GM12864 (cell line): ENCODE data around the gene THSD4.

Source experiments
- DNase-seq: peaks from one replicate; pipeline ENCODE4 v3.0.0-alpha.2; 2011; ENCODE audit warnings: low read depth
- H3K4me3 ChIP-seq: 2 replicates; pipeline ENCODE4 v1.5.1; 2011; ENCODE audit warnings: mild to moderate bottlenecking, low read depth, low read length, control low read depth
- TF ChIP-seq, protein P1 (sequence below): IDR thresholded peaks from 2 replicates; pipeline ENCODE4 v1.5.1; 2011; ENCODE audit warnings: low read depth, mild to moderate bottlenecking, moderate library complexity, low read length, control low read depth, inconsistent platforms; ENCODE audit errors: missing control alignments

The THSD4 gene

DNA sequence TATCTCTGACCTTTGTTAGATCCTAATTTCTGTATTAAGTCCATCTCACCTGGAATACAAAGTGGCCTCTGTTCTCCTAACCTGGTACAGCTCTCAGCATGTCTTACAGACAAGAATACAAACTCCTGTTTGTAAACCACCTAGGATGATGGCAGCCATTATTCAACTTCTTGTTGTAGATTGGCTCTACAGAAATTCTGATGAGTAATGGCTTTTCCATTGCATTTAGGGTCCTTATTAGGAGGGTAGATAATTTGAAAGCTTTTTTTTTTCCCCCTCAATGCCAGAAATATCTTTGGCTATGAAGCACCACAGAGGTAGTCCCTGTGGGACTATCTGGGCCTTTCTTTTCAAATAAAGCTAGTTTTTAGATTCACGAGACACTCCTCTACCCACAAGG lies 704.9 kb downstream of the THSD4 start:
- TF ChIP-seq, protein P1, sequence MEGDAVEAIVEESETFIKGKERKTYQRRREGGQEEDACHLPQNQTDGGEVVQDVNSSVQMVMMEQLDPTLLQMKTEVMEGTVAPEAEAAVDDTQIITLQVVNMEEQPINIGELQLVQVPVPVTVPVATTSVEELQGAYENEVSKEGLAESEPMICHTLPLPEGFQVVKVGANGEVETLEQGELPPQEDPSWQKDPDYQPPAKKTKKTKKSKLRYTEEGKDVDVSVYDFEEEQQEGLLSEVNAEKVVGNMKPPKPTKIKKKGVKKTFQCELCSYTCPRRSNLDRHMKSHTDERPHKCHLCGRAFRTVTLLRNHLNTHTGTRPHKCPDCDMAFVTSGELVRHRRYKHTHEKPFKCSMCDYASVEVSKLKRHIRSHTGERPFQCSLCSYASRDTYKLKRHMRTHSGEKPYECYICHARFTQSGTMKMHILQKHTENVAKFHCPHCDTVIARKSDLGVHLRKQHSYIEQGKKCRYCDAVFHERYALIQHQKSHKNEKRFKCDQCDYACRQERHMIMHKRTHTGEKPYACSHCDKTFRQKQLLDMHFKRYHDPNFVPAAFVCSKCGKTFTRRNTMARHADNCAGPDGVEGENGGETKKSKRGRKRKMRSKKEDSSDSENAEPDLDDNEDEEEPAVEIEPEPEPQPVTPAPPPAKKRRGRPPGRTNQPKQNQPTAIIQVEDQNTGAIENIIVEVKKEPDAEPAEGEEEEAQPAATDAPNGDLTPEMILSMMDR, result no peak
- H3K4me3 ChIP-seq, result no peak overlapping the region
- no peak for DNase-seq

DNA sequence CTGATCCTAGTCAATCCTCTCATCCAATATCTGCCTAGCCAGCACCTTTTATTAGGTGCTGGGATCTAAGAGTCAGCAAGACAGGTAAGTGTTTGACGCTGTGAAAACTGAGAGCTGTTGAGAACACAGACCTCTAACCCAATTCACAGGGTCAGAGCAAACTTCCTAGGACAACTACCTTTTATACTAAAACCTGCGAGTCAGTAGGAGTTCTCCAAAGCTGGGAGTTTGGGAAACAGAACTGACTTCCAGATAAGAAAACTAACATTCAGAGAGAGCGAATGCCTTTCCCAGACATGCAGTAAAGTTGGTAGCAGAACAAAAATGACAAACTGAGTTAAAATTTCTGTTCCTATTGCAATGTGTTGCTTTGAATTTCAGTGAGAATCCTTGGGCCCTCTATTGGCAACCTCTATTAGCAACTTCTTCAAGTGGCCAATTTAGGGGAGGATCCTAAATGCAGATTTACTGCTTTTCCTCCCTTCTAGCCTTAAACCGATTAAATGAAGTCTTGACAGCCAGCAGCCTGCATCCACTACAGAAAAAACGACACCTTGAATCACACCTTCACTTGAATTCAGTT lies 706.4 kb downstream of the THSD4 start:
- TF ChIP-seq, protein P1, result no peak
- no peak for DNase-seq
- no peak overlapping the region for H3K4me3 ChIP-seq

DNA sequence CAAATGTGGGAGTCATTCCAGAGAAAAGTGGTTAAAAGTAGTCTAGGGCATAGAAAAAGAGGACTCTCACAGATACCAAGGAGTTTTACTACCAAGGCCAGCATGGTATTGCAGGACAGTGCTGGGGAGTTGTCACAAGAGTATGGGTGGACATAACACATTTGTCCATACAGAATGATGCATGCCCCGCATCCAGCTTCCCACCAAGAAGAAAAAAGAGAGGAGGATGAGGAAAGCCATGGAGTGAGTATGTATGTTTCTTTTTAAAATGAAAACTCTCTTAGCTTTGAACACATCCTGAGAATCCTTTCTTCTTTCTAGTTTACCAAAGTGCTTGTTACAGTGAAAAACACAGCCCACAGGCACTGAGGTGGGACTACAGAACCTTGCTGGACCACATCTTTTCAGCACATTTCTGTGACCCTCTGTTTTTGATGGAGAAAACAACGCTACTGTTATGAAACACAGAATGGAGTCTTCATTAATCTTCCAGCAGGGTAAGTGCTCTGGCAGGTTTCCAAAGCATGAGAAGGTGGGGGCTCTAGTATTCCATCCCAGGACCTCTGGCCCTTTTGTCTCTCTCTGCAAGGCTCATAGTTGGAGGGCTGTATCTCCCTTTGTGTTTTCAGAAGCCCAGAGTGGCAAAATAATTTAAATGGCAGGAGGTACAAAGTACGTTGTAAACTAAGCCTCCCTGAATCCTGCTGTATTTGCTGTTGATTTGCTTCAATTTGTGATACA lies 707.8 kb downstream of the THSD4 start:
- no peak for DNase-seq
- TF ChIP-seq, protein P1, result no peak
- no peak overlapping the region for H3K4me3 ChIP-seq

DNA sequence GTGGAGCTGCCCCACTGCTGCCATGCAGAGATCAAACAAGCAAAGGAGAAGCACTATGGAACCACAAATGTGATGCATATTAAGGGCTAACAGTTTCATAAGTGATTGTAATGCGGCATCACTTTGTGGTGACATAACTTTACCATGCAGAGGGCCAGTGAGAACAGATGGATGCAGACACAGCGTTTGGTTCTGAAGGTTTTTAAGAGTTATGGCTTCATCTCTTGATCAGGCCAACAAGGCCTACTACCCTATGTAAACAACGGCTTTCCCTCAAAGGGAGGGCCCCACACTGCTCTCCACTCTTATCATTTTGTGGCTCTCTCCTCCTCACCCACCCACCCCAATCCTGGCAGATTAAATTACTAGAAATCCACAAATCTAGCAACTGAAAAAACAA lies 708.5 kb downstream of the THSD4 start:
- DNase-seq, result no peak
- H3K4me3 ChIP-seq, result no peak overlapping the region
- TF ChIP-seq, protein P1, result no peak

DNA sequence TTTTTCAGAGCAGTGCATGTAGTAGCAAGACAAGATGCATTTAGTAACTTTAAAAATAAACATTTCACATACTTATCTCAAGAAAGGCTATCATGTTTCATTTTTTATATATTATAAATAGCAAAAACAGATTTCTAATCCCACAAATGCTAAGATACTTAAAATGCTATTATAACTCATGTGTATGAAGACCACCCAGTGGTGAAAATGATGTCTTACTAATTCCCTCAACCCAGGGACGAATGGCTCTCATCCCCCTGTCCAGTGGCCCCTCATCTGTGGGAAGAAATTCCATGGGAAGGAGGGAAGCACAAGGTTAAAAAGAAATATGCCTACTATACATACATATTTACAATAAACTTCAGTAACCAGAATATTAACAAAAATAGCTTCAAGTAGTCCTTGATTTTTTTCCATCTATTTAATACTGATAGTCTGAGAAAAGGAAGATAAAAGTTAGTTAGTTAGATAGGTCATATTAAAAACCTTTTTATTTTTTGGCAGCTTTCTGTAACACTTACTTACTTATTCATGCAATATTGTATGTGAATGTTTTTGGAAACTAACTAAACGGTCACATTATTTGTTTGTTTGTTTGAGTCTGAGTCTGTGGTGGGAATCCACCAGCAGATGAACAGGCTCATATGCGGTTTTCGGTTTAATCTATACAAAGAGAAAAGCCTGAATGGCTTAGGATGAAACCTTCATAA lies 709.9 kb downstream of the THSD4 start:
- H3K4me3 ChIP-seq, result no peak overlapping the region
- TF ChIP-seq, protein P1, result no peak
- no peak for DNase-seq

DNA sequence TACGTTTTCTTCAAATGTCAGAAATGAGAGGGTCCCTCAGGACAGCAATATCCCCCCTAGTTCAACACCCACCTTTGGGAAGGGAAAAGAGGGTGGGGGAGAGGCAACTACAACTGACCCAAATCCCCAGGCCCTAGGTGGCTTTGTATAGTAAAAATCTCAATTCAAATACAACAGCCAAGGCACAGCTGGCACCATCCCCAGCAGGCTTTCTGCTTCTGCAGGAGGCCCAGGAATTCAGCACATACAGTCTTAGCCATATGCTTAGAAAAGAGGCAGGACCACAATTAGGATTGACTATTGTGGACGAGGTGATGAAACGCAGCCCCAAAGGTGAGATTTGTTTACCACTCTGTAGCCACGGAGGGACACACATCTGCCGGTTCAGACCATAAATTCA lies 710.9 kb downstream of the THSD4 start:
- TF ChIP-seq, protein P1, result no peak
- no peak for DNase-seq
- no peak overlapping the region for H3K4me3 ChIP-seq
